Breast epithelium (tissue), 3 donors: ENCODE data around the gene MT1G.

Source experiments
- POLR2A ChIP-seq: fragments of 450-650 bp; IDR thresholded peaks from one replicate; pipeline ENCODE4 v1.6.1; 2016; ENCODE audit warnings: antibody characterized with exemption, mild to moderate bottlenecking, moderate library complexity
- POLR2AphosphoS5 ChIP-seq, 3 donors: sonication (generic); formaldehyde crosslinking; IDR thresholded peaks; one replicate each; pipeline ENCODE4 v1.6.1; 2017; ENCODE audit warnings: antibody characterized with exemption in 3 of 3
- TF ChIP-seq, protein P1 (sequence below), 3 donors: fragments of 450-650 bp; IDR thresholded peaks; one replicate each; pipeline ENCODE4 v1.5.1; 2016 to 2017; ENCODE audit warnings: antibody characterized with exemption in 3 of 3, mild to moderate bottlenecking in 3 of 3, moderate library complexity in 3 of 3

DNA sequence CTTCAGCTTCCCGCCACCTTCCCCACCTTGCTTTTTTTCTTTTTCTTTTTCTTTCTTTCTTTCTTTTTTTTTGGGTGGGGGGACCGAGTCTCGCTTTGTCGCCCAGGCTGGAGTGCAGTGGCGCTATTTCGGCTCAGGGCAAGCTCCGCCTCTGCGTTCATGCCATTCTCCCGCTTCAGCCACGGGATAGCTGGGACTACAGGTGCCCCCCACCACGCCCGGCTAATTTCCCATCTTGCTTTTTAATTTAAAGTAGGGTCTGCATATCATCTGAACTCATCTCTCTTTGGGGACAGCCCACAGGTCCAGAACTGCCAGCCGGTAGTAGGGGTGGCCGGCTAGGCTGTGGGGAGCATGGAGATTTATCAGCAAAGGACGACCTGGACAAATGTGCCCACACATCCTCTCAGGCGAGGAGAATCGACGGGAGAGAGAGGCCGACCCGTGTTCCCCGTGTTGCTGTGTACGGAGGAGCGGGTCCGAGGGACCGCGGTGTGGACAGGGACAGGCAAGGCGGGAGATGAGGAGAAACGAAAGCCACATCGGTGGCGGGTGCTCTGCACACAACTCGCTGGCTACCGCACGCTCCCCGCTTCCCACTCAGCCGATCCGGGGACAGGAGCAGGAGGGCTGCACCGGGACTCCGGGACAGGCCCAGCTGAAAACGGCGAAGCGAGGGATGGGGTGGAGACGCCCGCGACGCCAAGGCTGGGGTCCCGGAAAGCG lies 33.0 kb downstream of the MT1G start:
- TF ChIP-seq, protein P1, sequence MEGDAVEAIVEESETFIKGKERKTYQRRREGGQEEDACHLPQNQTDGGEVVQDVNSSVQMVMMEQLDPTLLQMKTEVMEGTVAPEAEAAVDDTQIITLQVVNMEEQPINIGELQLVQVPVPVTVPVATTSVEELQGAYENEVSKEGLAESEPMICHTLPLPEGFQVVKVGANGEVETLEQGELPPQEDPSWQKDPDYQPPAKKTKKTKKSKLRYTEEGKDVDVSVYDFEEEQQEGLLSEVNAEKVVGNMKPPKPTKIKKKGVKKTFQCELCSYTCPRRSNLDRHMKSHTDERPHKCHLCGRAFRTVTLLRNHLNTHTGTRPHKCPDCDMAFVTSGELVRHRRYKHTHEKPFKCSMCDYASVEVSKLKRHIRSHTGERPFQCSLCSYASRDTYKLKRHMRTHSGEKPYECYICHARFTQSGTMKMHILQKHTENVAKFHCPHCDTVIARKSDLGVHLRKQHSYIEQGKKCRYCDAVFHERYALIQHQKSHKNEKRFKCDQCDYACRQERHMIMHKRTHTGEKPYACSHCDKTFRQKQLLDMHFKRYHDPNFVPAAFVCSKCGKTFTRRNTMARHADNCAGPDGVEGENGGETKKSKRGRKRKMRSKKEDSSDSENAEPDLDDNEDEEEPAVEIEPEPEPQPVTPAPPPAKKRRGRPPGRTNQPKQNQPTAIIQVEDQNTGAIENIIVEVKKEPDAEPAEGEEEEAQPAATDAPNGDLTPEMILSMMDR (IDR thresholded peaks at IDR 0.05) = no peak
- TF ChIP-seq POLR2A (no peak), POLR2AphosphoS5 (IDR thresholded peaks at IDR 0.05) (no peak)
